Activated CD4-positive, alpha-beta T cell treated with anti-CD3 and anti-CD28 coated beads, Interleukin-2, amount 50 U/mL, for 48 hours (primary cell): Measurements from ENCODE around the gene FHIT.
"Not testable (repeated sequence)": the region's sequence is repeated elsewhere in the genome, so short reads cannot be mapped to it uniquely, and the experiment has no call there.

ENCODE experiments used
- DNase-seq, 2 experiments: peaks; one replicate each; pipeline ENCODE4 v3.0.0-alpha.2; 2020

Gene FHIT

DNA sequence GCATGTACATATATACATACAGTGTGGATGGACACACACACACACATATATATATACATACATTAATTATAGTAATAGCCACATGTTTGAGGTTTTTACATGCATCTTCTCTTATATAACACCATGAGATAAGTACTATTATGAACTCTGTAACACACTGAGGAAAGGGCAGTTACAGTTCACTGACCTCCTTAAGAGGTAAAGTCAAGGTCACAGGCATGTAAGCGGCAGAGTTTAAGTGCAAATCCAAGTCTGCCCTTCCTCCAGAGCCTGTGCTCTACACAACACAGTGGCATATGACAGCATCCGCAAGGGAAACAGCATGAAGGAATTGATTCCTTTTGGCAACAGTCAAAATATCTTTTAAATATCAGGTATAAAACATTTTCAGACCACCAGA, 26.4 kb downstream of the FHIT start:
- DNase-seq: no peak

- DNase-seq: no peak
Measured at GRCh38 chr3:61223451-61223850, 27.8 kb downstream of the FHIT start.

DNA sequence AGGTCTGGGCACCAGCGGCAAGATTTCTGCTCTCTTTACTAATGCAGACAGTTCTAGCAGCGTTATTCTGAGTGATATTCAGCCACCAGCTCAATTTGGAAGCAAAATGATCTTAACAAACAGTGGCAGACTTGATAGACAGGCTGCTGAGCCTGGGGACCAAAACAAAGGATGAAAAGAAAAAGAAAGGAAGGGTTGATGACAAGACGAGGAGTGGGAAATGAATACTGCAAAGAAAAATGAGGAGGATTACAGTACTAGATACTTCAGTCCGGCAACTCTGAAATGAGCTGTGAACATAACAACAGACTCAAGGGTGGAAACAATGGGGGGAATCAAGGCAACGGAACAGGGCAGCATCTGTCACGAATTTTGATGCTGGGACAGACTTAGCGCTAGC, 28.8 kb downstream of the FHIT start:
- DNase-seq: no peak

- no peak for DNase-seq
Measured at GRCh38 chr3:61221759-61222362, 29.4 kb downstream of the FHIT start.

GRCh38 chr3:61218504-61218903, 32.7 kb downstream of the FHIT start:
- DNase-seq: no peak

GRCh38 chr3:61216171-61216570, 35.1 kb downstream of the FHIT start:
- DNase-seq: not testable (repeated sequence)

DNA sequence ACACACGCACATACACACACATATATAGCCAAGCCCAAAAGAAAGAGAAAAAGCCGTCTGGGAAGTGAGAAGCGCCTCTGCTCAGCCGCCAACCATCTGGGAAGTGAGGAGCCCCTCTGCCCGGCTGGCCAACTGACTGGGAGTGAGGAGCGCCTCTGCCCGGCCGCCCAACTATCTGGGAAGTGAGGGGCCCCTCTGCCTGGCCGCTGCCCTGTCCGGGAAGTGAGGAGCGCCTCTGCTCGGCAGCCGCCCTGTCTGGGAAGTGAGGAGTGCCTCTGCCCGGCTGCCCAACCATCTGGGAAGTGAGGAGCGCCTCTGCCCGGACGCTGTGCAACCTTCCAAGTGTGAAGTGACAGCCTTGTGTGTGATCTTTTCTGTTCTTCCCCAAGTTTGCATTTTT, 49.2 kb downstream of the FHIT start:
- no peak for DNase-seq

DNA sequence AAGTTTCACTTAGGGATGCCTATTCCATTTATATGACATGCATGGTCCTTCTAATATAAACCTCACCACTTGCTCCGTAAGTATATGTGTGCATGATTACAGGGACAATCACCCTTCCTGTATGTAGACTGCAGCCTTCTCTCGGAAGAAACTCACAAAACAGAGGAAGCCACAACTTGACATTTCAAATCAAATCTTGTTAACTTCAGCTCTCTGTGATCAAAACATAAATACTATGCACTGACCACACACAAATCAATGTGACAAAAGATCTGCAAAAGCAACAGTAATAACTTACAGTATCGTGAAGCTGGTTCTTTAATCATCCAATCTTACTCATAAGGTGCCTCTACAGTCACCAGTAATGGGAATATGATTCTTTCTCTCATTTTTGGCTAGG, 50.2 kb downstream of the FHIT start:
- no peak for DNase-seq

- no peak for DNase-seq
Measured at GRCh38 chr3:61200270-61200669, 51.0 kb downstream of the FHIT start.

DNA sequence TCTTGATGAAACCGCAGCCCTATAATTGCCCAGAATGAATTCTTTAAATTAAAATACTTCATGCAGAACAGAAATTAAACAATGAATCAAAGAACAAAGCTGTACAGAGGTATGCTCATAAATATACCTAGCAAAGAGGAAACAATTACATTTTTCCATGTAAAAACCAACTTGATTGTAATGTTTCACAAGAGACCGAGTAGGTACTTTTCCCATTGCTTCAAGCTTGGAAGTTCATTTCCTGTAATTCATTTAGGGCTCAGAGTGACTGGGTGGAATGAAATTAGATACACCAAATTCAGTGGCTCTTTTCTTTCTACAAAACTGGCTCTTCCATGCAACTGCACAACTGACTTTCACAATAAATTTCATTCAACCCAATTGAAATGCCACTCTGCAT, 51.4 kb downstream of the FHIT start:
- no peak for DNase-seq

DNA sequence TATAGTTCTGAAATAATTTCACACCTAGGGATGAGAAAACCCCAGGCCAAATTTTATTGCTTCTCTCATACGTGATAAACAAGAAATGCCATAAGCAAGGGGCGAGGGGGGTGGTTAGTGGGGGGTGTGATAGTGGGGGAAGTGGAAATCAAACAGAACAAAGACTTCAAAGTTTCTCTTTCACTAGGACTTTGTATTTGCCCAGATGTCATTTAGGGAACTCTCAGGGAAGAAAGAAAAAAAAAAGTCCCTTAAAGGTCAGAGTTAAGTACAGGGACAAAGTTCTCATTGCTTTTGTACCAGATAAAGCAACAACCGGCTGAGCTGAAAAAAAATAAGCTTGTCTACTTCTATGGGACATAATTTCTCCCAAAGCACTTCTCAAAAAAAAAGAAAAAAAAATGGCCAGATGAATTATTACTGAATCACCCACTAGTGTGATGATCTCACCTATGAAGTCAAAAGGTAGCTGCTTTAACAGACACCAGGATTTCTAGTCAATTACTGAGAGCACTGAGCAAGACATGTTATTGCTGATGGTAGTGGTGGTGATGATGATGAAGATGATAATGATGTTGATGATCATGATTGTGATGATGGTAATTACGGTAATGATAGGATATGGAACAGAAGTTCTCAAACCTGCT, 56.2 kb downstream of the FHIT start:
- DNase-seq: no peak

DNA sequence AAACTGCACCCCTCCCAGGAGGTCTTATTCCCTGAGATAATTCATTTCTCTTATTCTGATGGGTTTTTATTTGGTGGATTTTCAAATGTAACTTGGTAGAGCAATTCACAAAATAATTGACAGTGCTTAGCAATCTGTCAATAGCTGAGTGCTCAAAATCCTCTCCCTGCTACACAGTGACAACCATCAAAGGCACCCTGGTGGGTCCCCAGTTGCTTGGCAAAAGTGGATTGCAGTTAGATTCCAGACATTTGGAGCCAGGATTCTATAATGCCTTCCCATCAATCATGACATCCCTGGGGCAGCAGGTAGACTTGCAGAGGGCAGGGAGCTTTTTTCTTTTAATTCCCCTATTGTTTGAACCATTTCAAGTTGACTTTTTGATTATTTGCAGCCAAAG, 59.0 kb downstream of the FHIT start:
- no peak for DNase-seq

DNA sequence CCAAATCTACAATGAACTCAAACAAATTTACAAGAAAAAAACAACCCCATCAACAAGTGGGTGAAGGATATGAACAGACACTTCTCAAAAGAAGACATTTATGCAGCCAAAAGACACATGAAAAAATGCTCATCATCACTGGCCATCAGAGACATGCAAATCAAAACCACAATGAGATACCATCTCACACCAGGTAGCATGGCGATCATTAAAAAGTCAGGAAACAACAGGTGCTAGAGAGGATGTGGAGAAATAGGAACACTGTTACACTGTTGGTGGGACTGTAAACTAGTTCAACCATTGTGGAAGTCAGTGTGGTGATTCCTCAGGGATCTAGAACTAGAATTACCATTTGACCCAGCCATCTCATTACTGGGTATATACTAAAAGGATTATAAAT, 61.0 kb downstream of the FHIT start:
- DNase-seq: not testable (repeated sequence)

DNA sequence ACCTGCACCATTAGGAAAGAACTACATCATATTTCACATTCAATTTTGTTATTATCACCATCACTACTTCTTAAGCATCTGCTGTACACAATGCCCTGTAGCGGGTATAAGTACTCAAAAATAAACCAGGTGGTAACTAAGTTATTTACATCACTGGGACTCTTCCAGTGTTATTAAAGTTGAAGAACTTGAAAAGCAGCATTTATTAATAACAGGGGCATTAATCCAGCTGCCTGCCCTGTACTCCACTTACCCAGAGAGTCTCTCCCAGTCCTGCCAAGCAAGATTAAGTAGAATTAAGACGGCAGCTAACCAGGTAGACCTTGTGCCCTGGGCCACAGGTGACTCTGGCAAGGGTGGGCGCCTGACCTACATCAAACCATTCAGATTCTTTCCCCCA, 65.2 kb downstream of the FHIT start:
- no peak for DNase-seq

GRCh38 chr3:61184956-61185355, 66.3 kb downstream of the FHIT start:
- DNase-seq: no peak

DNA sequence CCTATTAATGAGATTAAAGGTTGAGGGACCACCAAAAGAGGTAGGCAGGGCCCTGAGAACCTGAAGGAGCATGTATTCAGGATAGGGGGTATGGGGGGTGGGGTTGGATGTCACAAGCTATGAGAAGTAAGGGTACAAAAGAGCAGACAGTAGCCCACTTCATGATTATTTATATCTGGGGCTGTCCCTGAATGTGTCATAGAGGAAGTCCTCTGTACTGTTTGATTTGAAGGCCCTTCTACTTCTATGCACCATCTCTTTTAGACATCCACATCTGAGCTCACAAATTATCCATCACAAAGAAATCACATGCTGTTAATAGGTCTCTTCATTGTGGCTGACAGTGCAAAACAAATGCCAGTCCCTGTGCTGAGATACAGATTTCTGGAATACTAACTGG, 68.6 kb downstream of the FHIT start:
- DNase-seq: no peak

DNA sequence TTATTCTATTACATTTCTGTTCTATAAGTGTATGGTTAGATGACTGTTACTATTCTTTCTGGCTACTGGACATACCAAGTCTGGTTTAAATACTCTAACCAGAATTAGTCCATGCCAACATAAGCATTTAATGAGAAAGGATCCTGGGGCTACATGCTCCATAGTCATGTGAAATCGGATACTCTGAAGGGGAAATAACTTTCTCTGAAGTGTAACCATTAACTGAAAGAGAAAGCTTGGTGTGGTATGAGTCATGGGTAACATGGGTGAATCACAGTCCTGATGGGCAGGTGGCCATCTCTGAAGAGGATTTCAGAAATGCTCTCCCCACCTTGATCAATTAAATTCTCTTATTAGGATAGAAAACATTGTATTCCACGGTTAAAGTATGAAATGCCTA, 69.4 kb downstream of the FHIT start:
- no peak for DNase-seq

- DNase-seq: no peak
Measured at GRCh38 chr3:61180206-61180605, 71.0 kb downstream of the FHIT start.

DNA sequence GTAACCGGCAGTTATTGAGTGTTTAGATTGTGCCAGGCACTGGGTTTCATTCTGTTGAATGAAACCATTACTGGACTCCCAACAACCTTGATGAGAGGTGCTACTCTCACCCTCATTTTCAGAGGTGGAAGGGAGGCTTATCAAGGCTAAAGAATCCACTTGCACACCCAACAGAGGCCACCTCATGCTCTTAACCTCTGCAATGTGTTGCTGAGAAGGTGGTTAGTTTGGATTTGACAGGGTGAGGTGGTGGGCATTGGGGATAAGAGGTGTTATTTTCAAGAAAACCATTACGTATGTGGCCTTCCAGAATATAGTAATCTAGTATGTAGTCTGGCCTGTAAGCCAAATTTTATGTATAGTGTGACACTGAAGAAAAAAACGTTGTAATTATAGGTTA, 73.1 kb downstream of the FHIT start:
- no peak for DNase-seq

DNA sequence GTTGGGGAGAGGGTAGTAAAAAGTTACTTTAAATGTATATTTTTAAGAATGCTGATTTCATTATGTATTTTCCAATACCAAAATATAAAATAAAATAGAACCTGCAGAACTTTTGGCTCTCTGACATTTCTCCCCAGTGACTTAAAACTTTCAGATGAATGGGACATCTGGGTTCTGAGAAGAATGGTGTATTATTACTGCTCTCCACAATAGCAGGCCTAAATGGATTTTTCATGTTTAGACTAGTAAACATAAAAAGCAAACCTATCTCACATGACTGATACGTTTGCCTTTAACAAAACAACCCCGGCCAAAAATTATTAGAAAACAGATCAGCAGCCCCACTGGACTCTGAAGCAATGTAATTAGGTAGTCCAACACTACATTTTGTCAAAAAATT, 73.8 kb downstream of the FHIT start:
- no peak for DNase-seq

DNA sequence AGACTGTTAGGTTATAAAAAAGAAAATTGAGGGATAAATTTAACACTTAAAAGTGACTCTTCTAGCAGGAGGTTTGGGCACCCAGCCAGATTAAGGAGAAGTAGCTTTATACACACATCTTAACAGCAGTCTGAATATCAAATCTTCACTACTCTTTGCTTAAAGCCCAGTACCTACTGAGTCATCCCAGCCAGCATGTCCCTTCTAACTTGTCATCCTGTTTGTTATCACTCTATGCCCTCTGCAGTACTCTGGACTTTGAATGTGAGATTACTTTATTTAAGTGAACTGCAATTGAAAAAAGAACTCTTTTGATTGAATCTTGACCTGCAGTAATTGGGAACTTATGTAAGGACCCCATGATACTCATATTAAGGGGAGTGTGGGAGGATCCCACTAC, 77.6 kb downstream of the FHIT start:
- no peak for DNase-seq

GRCh38 chr3:61172684-61173083, 78.6 kb downstream of the FHIT start:
- DNase-seq: no peak

DNA sequence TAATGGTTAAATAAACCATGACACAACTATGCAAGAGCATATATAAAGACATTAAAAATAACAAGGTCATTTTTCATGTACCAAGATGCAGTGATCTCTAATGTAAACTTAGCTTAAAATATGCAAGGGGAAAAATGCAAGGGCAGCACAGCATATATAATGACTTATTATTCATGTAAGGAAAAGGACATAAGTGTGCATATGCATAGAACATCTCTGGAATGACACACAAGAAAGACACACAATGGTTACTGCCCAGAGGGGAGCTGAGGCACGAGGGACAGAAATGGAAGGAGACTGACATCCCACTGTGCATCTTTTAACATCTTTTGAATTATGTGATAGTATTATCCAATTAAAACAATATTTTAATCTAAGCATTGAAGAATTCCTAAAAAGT, 79.0 kb downstream of the FHIT start:
- DNase-seq: no peak

- no peak for DNase-seq
Measured at GRCh38 chr3:61169621-61170251, 81.5 kb downstream of the FHIT start.

DNA sequence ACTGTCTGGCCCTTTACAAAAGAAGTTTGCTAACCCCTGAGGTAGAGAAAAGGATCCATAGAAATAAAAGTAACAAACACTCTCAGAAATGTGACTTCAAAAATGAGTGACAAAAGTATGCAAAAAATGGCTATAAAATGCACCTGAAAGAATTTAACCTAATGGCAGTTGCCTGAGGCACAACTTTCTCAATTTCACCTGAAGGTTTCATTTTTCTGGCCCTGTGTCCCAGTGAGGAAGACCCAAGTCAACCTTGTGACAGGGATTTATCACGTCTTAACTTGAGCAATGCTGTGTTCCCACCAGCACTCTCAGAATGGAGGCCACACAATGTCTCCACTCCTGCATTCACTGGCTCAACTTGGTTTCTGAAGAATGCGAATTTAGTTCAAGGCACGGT, 83.0 kb downstream of the FHIT start:
- DNase-seq: no peak
